Caco-2 (cell line): ENCODE measurements around the gene SNX30. TPM values are rescaled to one million over a fixed set of nuclear protein-coding genes. Genes with fewer than 3 reads are reported as not detected.
A peak's percentile ranks its signal among the peaks of the same experiment; 100 is the strongest.

Source experiments
- BruUV-seq: library from RNA; stranded (reverse); fragments of 400-500 nt; replicated peaks from 2 replicates; lab custom pipeline; 2021; lab: Mats Ljungman, UMichigan
- CTCF ChIA-PET: fragments of 300-600 bp; sonication (Branson Sonifier 250); formaldehyde crosslinking; loops from one replicate; lab custom pipeline; 2022; ENCODE audit warnings: antibody characterized with exemption; lab: Charles Lee
- POLR2A ChIA-PET: fragments of 300-600 bp; sonication (Branson Sonifier 250); formaldehyde crosslinking; loops from one replicate; lab custom pipeline; 2022; ENCODE audit warnings: antibody characterized with exemption; lab: Charles Lee
- DNase-seq, 2 experiments: peaks; one replicate each; pipeline versions ENCODE4 v3.0.0 to v3.0.0-alpha.2; 2020 to 2022
- H3K27me3 ChIP-seq: replicated peaks from 2 replicates; pipeline ENCODE4 v1.6.0; 2011; ENCODE audit warnings: low read length; ENCODE audit not compliant: control insufficient read depth, insufficient read depth
- H3K36me3 ChIP-seq: 2 replicates; pipeline ENCODE4 v1.5.1; 2011; ENCODE audit warnings: low read length; ENCODE audit not compliant: control insufficient read depth, insufficient read depth
- H3K4me1 ChIP-seq: fragments of 250-450 bp; sonication (Bioruptor Pico); 2 replicates; pipeline ENCODE4 v1.5.1; 2020; ENCODE audit warnings: mild to moderate bottlenecking
- H3K4me3 ChIP-seq: 2 replicates; pipeline ENCODE4 v1.5.1; 2011; ENCODE audit warnings: low read depth, mild to moderate bottlenecking, control low read depth, low read length
- H3K9me3 ChIP-seq: fragments of 250-450 bp; sonication (Bioruptor Pico); 2 replicates; pipeline ENCODE4 v1.5.1; 2020; ENCODE audit warnings: mild to moderate bottlenecking, moderate library complexity
- H3K27ac Mint-ChIP-seq: one replicate; pipeline ENCODE4 v1.8.0; 2022; ENCODE audit warnings: mixed read lengths; ENCODE audit not compliant: unreplicated experiment
- H3K27me3 Mint-ChIP-seq: one replicate; pipeline ENCODE4 v1.8.0; 2022; ENCODE audit warnings: mixed read lengths; ENCODE audit not compliant: insufficient read depth, unreplicated experiment
- H3K36me3 Mint-ChIP-seq: one replicate; pipeline ENCODE4 v1.8.0; 2022; ENCODE audit warnings: mild to moderate bottlenecking, mixed read lengths; ENCODE audit not compliant: insufficient read depth, unreplicated experiment
- H3K4me1 Mint-ChIP-seq: one replicate; pipeline ENCODE4 v1.8.0; 2022; ENCODE audit warnings: low read depth, mixed read lengths; ENCODE audit not compliant: unreplicated experiment
- H3K4me3 Mint-ChIP-seq: one replicate; pipeline ENCODE4 v1.8.0; 2022; ENCODE audit warnings: mild to moderate bottlenecking, moderate library complexity, mixed read lengths; ENCODE audit not compliant: unreplicated experiment
- H3K9me3 Mint-ChIP-seq: one replicate; pipeline ENCODE4 v1.8.0; 2022; ENCODE audit warnings: mixed read lengths; ENCODE audit not compliant: unreplicated experiment
- intact Hi-C: fragments of 100-400 bp; cut with micrococcal nuclease; formaldehyde crosslinking; loops from one replicate; pipeline ENCODE4 v1.10.0; 2022; ENCODE audit not compliant: unreplicated experiment
- total RNA-seq: library from RNA; stranded (reverse); gene quantifications from 2 replicates; pipeline ENCODE4 v1.2.3, GENCODE V29; 2022
- TF ChIP-seq, protein P1 (sequence below), 2 experiments: fragments of 200-600 bp in 1 of 2; IDR thresholded peaks; 1 replicate in 1 of 2; 2 replicates in 1 of 2; pipeline versions ENCODE4 v1.5.1 to v1.8.0; 2011 to 2022; ENCODE audit warnings: antibody characterized with exemption in 1 of 2, control low read depth in 1 of 2, inconsistent platforms in 1 of 2, low read depth in 1 of 2, low read length in 1 of 2, mild to moderate bottlenecking in 1 of 2, moderate library complexity in 1 of 2; ENCODE audit not compliant: insufficient read depth in 1 of 2, severe bottlenecking in 1 of 2, unreplicated experiment in 1 of 2

The SNX30 gene
- total RNA-seq, 1 experiment from 2014 or later, result 21.8 TPM

DNA sequence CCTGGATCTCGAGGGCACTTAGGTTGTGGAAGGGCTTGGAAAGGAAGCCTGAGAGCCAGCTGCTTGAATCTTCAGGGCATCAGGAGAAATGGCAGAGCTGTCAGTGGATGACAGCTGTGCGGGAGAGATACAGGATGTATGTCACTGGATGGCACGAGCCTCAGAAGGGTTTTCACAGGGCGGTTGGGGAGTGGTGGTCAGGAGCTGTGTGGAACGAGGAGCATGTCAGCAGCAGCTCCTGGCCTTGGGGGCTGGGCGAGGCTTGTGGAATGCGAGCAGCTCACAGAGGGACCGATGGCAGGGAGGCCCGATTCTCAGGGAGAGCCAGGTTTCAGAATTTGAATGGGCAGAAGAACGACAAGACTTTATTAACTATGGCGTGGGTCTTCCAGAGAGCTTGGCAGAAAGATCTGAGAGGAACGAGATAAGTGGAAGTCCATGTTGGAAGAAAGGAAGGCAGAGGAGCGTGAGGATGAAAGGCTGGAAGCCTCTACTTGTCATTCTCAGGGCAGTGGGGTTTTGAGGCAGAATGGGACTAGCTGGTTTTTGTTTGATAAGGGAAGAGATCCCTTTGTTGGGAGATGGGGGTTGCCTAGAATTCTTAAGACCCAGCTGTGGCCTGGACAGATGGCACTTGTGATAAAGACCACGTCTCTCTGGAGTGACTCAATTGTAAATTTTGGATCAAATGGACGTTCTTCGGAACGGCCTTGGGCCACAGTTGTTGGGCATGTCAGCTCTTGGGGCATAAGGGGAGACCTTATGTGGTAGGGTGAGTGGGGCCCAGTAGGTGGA is 60.3 kb downstream of the SNX30 start:
- Mint-ChIP-seq H3K4me3 (no peak overlapping the region), H3K4me1 (no peaks in the 10 kb centered on the region), H3K9me3 (no peaks in the 10 kb centered on the region), H3K27me3 (no peaks in the 10 kb centered on the region), H3K36me3 (peaks cover 7% of the 10 kb centered on the region), H3K27ac (no peak overlapping the region)
- CTCF ChIA-PET, result no interaction called here
- H3K4me3 ChIP-seq, result no peak overlapping the region
- H3K9me3 ChIP-seq, result no peaks in the 10 kb centered on the region
- POLR2A ChIA-PET, result no interaction called here
- TF ChIP-seq, protein P1, sequence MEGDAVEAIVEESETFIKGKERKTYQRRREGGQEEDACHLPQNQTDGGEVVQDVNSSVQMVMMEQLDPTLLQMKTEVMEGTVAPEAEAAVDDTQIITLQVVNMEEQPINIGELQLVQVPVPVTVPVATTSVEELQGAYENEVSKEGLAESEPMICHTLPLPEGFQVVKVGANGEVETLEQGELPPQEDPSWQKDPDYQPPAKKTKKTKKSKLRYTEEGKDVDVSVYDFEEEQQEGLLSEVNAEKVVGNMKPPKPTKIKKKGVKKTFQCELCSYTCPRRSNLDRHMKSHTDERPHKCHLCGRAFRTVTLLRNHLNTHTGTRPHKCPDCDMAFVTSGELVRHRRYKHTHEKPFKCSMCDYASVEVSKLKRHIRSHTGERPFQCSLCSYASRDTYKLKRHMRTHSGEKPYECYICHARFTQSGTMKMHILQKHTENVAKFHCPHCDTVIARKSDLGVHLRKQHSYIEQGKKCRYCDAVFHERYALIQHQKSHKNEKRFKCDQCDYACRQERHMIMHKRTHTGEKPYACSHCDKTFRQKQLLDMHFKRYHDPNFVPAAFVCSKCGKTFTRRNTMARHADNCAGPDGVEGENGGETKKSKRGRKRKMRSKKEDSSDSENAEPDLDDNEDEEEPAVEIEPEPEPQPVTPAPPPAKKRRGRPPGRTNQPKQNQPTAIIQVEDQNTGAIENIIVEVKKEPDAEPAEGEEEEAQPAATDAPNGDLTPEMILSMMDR (IDR thresholded peaks at IDR 0.05; ENCODE audit: insufficient read depth in 1 of 2, low read depth in 1 of 2, low read length in 1 of 2, severe bottlenecking in 1 of 2, unreplicated experiment in 1 of 2), result no peak
- BruUV-seq, result no TSS peak
- intact Hi-C loops, result no loop called here
- DNase-seq, result peak; percentile 18 to 54
- H3K36me3 ChIP-seq, result no peaks in the 10 kb centered on the region; the same call in none of the 2 replicates
- no peaks in the 10 kb centered on the region for H3K27me3 ChIP-seq
- peaks cover 17% of the 10 kb centered on the region for H3K4me1 ChIP-seq

DNA sequence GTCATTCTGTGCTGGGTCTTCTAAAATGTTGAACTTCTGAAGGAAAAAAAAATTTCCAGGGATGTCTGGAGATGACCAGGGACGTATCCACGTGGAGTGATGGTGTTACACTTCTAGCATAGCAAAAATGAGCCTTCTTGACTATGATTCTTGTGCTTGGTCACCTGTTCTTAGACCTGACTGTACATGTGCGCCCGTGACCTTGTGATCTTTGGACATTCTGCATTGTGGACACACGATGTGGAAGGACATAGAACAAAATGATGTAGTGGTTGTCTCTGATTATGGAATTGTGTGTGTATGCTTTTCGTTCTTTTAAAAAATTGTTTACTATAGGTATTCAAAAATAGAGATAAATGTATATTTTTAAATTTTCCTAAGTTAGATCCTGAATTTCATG is 61.0 kb downstream of the SNX30 start:
- no peak overlapping the region for H3K27ac Mint-ChIP-seq
- no peaks in the 10 kb centered on the region for H3K9me3 Mint-ChIP-seq
- intact Hi-C loops, result no loop called here
- no peak overlapping the region for H3K4me3 Mint-ChIP-seq
- Histone ChIP-seq H3K27me3 (no peaks in the 10 kb centered on the region), H3K36me3 (no peaks in the 10 kb centered on the region; the same call in none of the 2 replicates), H3K4me3 (no peak overlapping the region), H3K4me1 (peaks cover 15% of the 10 kb centered on the region), H3K9me3 (no peaks in the 10 kb centered on the region)
- H3K4me1 Mint-ChIP-seq, result no peaks in the 10 kb centered on the region
- H3K36me3 Mint-ChIP-seq, result peaks cover 7% of the 10 kb centered on the region
- no TSS peak for BruUV-seq
- no peak for DNase-seq
- TF ChIP-seq, protein P1 (IDR thresholded peaks at IDR 0.05; ENCODE audit: insufficient read depth in 1 of 2, low read depth in 1 of 2, low read length in 1 of 2, severe bottlenecking in 1 of 2, unreplicated experiment in 1 of 2), result no peak
- POLR2A ChIA-PET, result no interaction called here
- no peaks in the 10 kb centered on the region for H3K27me3 Mint-ChIP-seq
- CTCF ChIA-PET, result no interaction called here

DNA sequence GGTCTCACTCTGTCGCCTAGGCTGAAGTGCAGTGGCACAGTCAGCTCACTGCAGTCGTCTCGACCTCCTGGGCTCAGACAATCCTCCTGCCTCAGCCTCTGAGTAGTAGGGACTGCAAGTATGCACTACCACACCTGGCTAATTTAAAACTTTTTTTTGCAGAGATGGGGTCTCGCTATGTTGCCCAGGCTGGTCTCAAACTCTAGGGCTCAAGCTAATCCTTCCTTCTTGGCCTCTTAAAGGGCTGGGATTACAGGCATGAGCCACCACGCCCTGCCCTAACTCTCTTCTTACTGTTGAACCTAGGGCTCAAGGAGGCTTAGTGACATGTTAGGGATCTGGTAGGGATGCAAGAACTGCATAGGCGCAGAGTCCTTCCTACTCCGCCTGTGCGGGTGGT is 65.3 kb downstream of the SNX30 start:
- Histone ChIP-seq H3K27me3 (no peaks in the 10 kb centered on the region), H3K36me3 (no peaks in the 10 kb centered on the region; the same call in 1 of the 2 replicates), H3K4me1 (no peaks in the 10 kb centered on the region), H3K4me3 (no peak overlapping the region), H3K9me3 (no peaks in the 10 kb centered on the region)
- Mint-ChIP-seq H3K27ac (no peak overlapping the region), H3K36me3 (peaks cover 26% of the 10 kb centered on the region), H3K27me3 (no peaks in the 10 kb centered on the region), H3K9me3 (no peaks in the 10 kb centered on the region), H3K4me1 (peaks cover 8% of the 10 kb centered on the region), H3K4me3 (no peak overlapping the region)
- intact Hi-C loops, result no loop called here
- POLR2A ChIA-PET, result no interaction called here
- BruUV-seq, result no TSS peak
- no peak for DNase-seq
- CTCF ChIA-PET, result no interaction called here
- TF ChIP-seq, protein P1 (IDR thresholded peaks at IDR 0.05; ENCODE audit: insufficient read depth in 1 of 2, low read depth in 1 of 2, low read length in 1 of 2, severe bottlenecking in 1 of 2, unreplicated experiment in 1 of 2), result no peak
